Stimulated activated CD4-positive, alpha-beta T cell treated with anti-CD3 and anti-CD28 coated beads, Interleukin-2, amount 100 ng/mL, for 24 hours (primary cell): ENCODE data around the gene MYO1B.

ENCODE experiments used
- DNase-seq, 2 donors: peaks; one replicate each; pipeline ENCODE4 v3.0.0-alpha.2; 2020

The MYO1B gene

GRCh38 chr2:191228333-191228732 is 16.9 kb upstream of the MYO1B start:
- DNase-seq = no peak

GRCh38 chr2:191228861-191229260 is 16.3 kb upstream of the MYO1B start:
- no peak for DNase-seq

- DNase-seq = no peak
These were observed 15.0 kb upstream of the MYO1B start for GRCh38 chr2:191230174-191230573.

- no peak for DNase-seq
These were observed 13.2 kb upstream of the MYO1B start for GRCh38 chr2:191231995-191232394.

- no peak for DNase-seq
These were observed 11.7 kb upstream of the MYO1B start for GRCh38 chr2:191233533-191233932.

- DNase-seq = no peak
These were observed 10.8 kb upstream of the MYO1B start for GRCh38 chr2:191234376-191234775.

- no peak for DNase-seq
These were observed 4.3 kb upstream of the MYO1B start for GRCh38 chr2:191240871-191241270.

- no peak for DNase-seq
These were observed 3.8 kb upstream of the MYO1B start for GRCh38 chr2:191241418-191241817.

- DNase-seq = no peak
These were observed 2.0 kb upstream of the MYO1B start for GRCh38 chr2:191243154-191243553.

GRCh38 chr2:191244350-191244749 is 854 bp upstream of the MYO1B start:
- no peak for DNase-seq

GRCh38 chr2:191245869-191246531 is 796 bp downstream of the MYO1B start:
- DNase-seq = peak; percentile 37 to 53

- no peak for DNase-seq
These were observed 1.7 kb downstream of the MYO1B start for GRCh38 chr2:191246820-191247380.

- DNase-seq = no peak
These were observed 2.3 kb downstream of the MYO1B start for GRCh38 chr2:191247381-191248057.

- DNase-seq = no peak
These were observed 4.1 kb downstream of the MYO1B start for GRCh38 chr2:191249156-191249813.

GRCh38 chr2:191250400-191250799 is 5.2 kb downstream of the MYO1B start:
- DNase-seq = no peak

GRCh38 chr2:191250986-191251385 is 5.8 kb downstream of the MYO1B start:
- DNase-seq = no peak

GRCh38 chr2:191252699-191253098 is 7.5 kb downstream of the MYO1B start:
- DNase-seq = no peak

GRCh38 chr2:191253476-191253875 is 8.3 kb downstream of the MYO1B start:
- DNase-seq = no peak

- no peak for DNase-seq
These were observed 10.1 kb downstream of the MYO1B start for GRCh38 chr2:191255271-191255670.

- DNase-seq = no peak
These were observed 10.6 kb downstream of the MYO1B start for GRCh38 chr2:191255756-191256312.

- no peak for DNase-seq
These were observed 12.7 kb downstream of the MYO1B start for GRCh38 chr2:191257934-191258333.

- no peak for DNase-seq
These were observed 13.8 kb downstream of the MYO1B start for GRCh38 chr2:191258996-191259395.

- DNase-seq = no peak
These were observed 17.2 kb downstream of the MYO1B start for GRCh38 chr2:191262436-191262835.

GRCh38 chr2:191263050-191263449 is 17.8 kb downstream of the MYO1B start:
- no peak for DNase-seq
